H1 (cell line): ENCODE measurements around the gene PTBP1. TPM values are rescaled to one million over a fixed set of nuclear protein-coding genes. Genes with fewer than 3 reads are reported as not detected.

ENCODE experiments used
- CTCF ChIA-PET: fragments of 300-600 bp; sonication (Branson Sonifier 250); formaldehyde crosslinking; loops from one replicate; lab custom pipeline; 2021; ENCODE audit not compliant: partially characterized antibody; lab: Charles Lee
- POLR2A ChIA-PET: fragments of 300-600 bp; sonication (Branson Sonifier 250); formaldehyde crosslinking; loops from one replicate; lab custom pipeline; 2021; ENCODE audit warnings: inconsistent platforms; ENCODE audit not compliant: partially characterized antibody; lab: Charles Lee
- DNase-seq, 2 experiments: peaks; one replicate each; pipeline versions ENCODE4 v3.0.0 to v3.0.0-alpha.2; 2010 to 2022; ENCODE audit warnings: low spot score in 2 of 2, low read depth in 1 of 2, mixed read lengths in 1 of 2
- FAIRE-seq: peaks from 2 replicates; lab custom pipeline; 2011; peaks lifted over from hg19 to GRCh38; lab: Jason Lieb, UNC
- H2AFZ ChIP-seq: 2 replicates; pipeline ENCODE4 v1.8.1; 2012; ENCODE audit warnings: low read length, inconsistent platforms
- H2AK5ac ChIP-seq: 2 replicates; pipeline ENCODE4 v1.6.1; 2013; ENCODE audit warnings: low read depth, low read length
- H2BK120ac ChIP-seq: replicated peaks from 2 replicates; pipeline ENCODE3; 2013; ENCODE audit warnings: low read depth, low read length, inconsistent platforms
- H2BK12ac ChIP-seq: 2 replicates; pipeline ENCODE4 v1.6.1; 2013; ENCODE audit warnings: low read depth, low read length
- H2BK15ac ChIP-seq: 2 replicates; pipeline ENCODE4 v1.6.1; 2013; ENCODE audit warnings: low read length
- H2BK20ac ChIP-seq: 2 replicates; pipeline ENCODE4 v1.6.1; 2013; ENCODE audit warnings: low read length
- H2BK5ac ChIP-seq: 2 replicates; pipeline ENCODE4 v1.6.1; 2013; ENCODE audit warnings: low read depth, low read length
- H3K14ac ChIP-seq: 2 replicates; pipeline ENCODE4 v1.6.1; 2013; ENCODE audit warnings: inconsistent platforms; ENCODE audit not compliant: insufficient read length
- H3K18ac ChIP-seq: 2 replicates; pipeline ENCODE4 v1.6.1; 2013; ENCODE audit warnings: low read length; ENCODE audit errors: extremely low read depth
- H3K23ac ChIP-seq: 2 replicates; pipeline ENCODE4 v1.6.1; 2013; ENCODE audit warnings: inconsistent platforms; ENCODE audit not compliant: insufficient read length
- H3K23me2 ChIP-seq: 2 replicates; pipeline ENCODE4 v1.6.1; 2013; ENCODE audit warnings: low read depth, low read length
- H3K27ac ChIP-seq: 2 replicates; pipeline ENCODE4 v1.6.1; 2011; ENCODE audit warnings: low read depth, low read length, inconsistent platforms
- H3K27me3 ChIP-seq, 4 experiments: replicated peaks in 1 of 4; 1 replicate in 1 of 4; 2 replicates in 3 of 4; pipeline versions ENCODE4 v1.6.1 to v1.8.1; 2011 to 2013; ENCODE audit warnings: low read length in 3 of 4, mild to moderate bottlenecking in 3 of 4, inconsistent platforms in 2 of 4, mixed read lengths in 2 of 4, moderate library complexity in 1 of 4; ENCODE audit not compliant: control insufficient read depth in 3 of 4, insufficient read depth in 3 of 4; ENCODE audit errors: extremely low read depth in 1 of 4
- H3K36me3 ChIP-seq, 4 experiments: 2 replicates each; pipeline versions ENCODE4 v1.6.1 to v1.8.1; 2011 to 2013; ENCODE audit warnings: mild to moderate bottlenecking in 4 of 4, low read length in 3 of 4, moderate library complexity in 2 of 4, control low read depth in 1 of 4, inconsistent platforms in 1 of 4; ENCODE audit not compliant: insufficient read depth in 4 of 4, control insufficient read depth in 2 of 4
- H3K4ac ChIP-seq: replicated peaks from 2 replicates; pipeline ENCODE3; 2013; ENCODE audit warnings: low read length, low read depth, mixed read lengths, inconsistent platforms; ENCODE audit not compliant: insufficient read length
- H3K4me1 ChIP-seq, 4 experiments: replicated peaks in 1 of 4; 1 replicate in 1 of 4; 2 replicates in 3 of 4; pipeline versions ENCODE4 v1.6.1 to v1.8.1; 2011 to 2013; ENCODE audit warnings: low read length in 3 of 4, inconsistent platforms in 2 of 4, mixed read lengths in 1 of 4; ENCODE audit not compliant: insufficient read depth in 4 of 4, control insufficient read depth in 3 of 4
- H3K4me2 ChIP-seq, 2 experiments: 2 replicates each; pipeline versions ENCODE4 v1.6.1 to v1.8.1; 2011 to 2013; ENCODE audit warnings: low read depth in 2 of 2, low read length in 2 of 2, control low read depth in 1 of 2, inconsistent platforms in 1 of 2, mild to moderate bottlenecking in 1 of 2; ENCODE audit not compliant: insufficient read depth in 1 of 2
- H3K4me3 ChIP-seq, 4 experiments: fragments of 200-600, 300-600 bp in 1 of 4; sonication (generic), shearing (Covaris generic), sonication (Bioruptor Twin) in 1 of 4; 2 replicates each; pipeline versions ENCODE4 v1.5.1 to v1.8.1; 2011 to 2016; ENCODE audit warnings: low read length in 4 of 4, low read depth in 3 of 4, control low read depth in 2 of 4, inconsistent platforms in 2 of 4, mild to moderate bottlenecking in 2 of 4, mixed read lengths in 1 of 4, moderate library complexity in 1 of 4; ENCODE audit not compliant: insufficient read depth in 2 of 4; ENCODE audit errors: extremely low read depth in 1 of 4
- H3K56ac ChIP-seq: replicated peaks from 2 replicates; pipeline ENCODE3; 2013; ENCODE audit warnings: low read depth, mild to moderate bottlenecking, mixed read lengths, low read length, inconsistent platforms; ENCODE audit not compliant: insufficient read length
- H3K79me1 ChIP-seq: 2 replicates; pipeline ENCODE4 v1.6.1; 2013; ENCODE audit warnings: low read depth, low read length, control low read depth
- H3K79me2 ChIP-seq, 2 experiments: 2 replicates each; pipeline versions ENCODE4 v1.6.1 to v1.8.1; 2012 to 2013; ENCODE audit warnings: low read length in 2 of 2, mild to moderate bottlenecking in 2 of 2, inconsistent platforms in 1 of 2; ENCODE audit not compliant: insufficient read depth in 2 of 2, control insufficient read depth in 1 of 2
- H3K9ac ChIP-seq, 4 experiments: replicated peaks in 1 of 4; 1 replicate in 1 of 4; 2 replicates in 3 of 4; pipeline versions ENCODE4 v1.6.1 to v1.8.1; 2011 to 2013; ENCODE audit warnings: low read depth in 3 of 4, low read length in 3 of 4, control low read depth in 2 of 4, mild to moderate bottlenecking in 2 of 4, moderate library complexity in 2 of 4, inconsistent platforms in 1 of 4; ENCODE audit errors: extremely low read depth in 1 of 4
- H3K9me3 ChIP-seq, 2 experiments: 2 replicates each; pipeline versions ENCODE4 v1.6.1 to v1.8.1; 2012 to 2013; ENCODE audit warnings: mild to moderate bottlenecking in 2 of 2, moderate library complexity in 2 of 2, control low read depth in 1 of 2, inconsistent platforms in 1 of 2, low read depth in 1 of 2, low read length in 1 of 2, mixed read lengths in 1 of 2; ENCODE audit not compliant: insufficient read depth in 2 of 2
- H4K20me1 ChIP-seq, 2 experiments: replicated peaks in 1 of 2; 2 replicates each; pipeline versions ENCODE3 to v1.8.1; 2011 to 2013; ENCODE audit warnings: inconsistent platforms in 2 of 2, low read length in 2 of 2, mild to moderate bottlenecking in 1 of 2; ENCODE audit not compliant: insufficient read depth in 2 of 2, control insufficient read depth in 1 of 2
- H4K5ac ChIP-seq: 2 replicates; pipeline ENCODE4 v1.6.1; 2013; ENCODE audit warnings: low read length, low read depth, mixed read lengths, inconsistent platforms; ENCODE audit not compliant: insufficient read length
- H4K8ac ChIP-seq: 2 replicates; pipeline ENCODE4 v1.8.0; 2013; ENCODE audit warnings: mild to moderate bottlenecking, moderate library complexity, low read length, inconsistent platforms; ENCODE audit not compliant: insufficient read depth; ENCODE audit errors: extremely low read depth
- H4K91ac ChIP-seq: replicated peaks from 2 replicates; pipeline ENCODE3; 2013; ENCODE audit warnings: low read length, mixed read lengths, inconsistent platforms; ENCODE audit not compliant: insufficient read length
- GTF2F1 ChIP-seq: IDR thresholded peaks from 2 replicates; pipeline ENCODE4 v1.6.1; 2012; ENCODE audit warnings: low read depth, low read length, improper control_type of control experiment, borderline replicate concordance
- MAX ChIP-seq: IDR thresholded peaks from 2 replicates; pipeline ENCODE4 v1.6.1; 2012; ENCODE audit warnings: inconsistent platforms
- POLR2A ChIP-seq, 2 experiments: IDR thresholded peaks; 1 replicate in 1 of 2; 2 replicates in 1 of 2; pipeline ENCODE4 v1.6.1; 2011; ENCODE audit warnings: low read depth in 2 of 2, low read length in 2 of 2, mild to moderate bottlenecking in 2 of 2; ENCODE audit errors: control extremely low read depth in 1 of 2
- POLR2AphosphoS5 ChIP-seq: IDR thresholded peaks from 2 replicates; pipeline ENCODE4 v1.6.1; 2011; ENCODE audit warnings: low read depth, low read length
- RBBP5 ChIP-seq: IDR thresholded peaks from 2 replicates; pipeline ENCODE4 v1.7.1; 2012; ENCODE audit warnings: low read depth, mild to moderate bottlenecking, inconsistent platforms, low read length, moderate library complexity, borderline replicate concordance
- WGBS, 2 experiments: shearing (Covaris generic) in 1 of 2; methylation state at CpG; one replicate each; pipeline versions ENCODE4 v1.1.6 to v1.1.7; 2013 to 2015; ENCODE audit warnings: low lambda C conversion rate in 2 of 2, mixed read lengths in 2 of 2, inconsistent platforms in 1 of 2, low coverage in 1 of 2, missing lambda C conversion rate in 1 of 2; ENCODE audit not compliant: insufficient replicate concordance in 2 of 2, insufficient coverage in 1 of 2, insufficient read length in 1 of 2; ENCODE audit errors: extremely low coverage in 1 of 2, missing lambda C conversion rate in 1 of 2; 5-methylcytosine and 5-hydroxymethylcytosine counted together
- polyA plus RNA-seq, 7 experiments: library from polyadenylated mRNA; depleted of rRNA in 3 of 7; stranded (reverse) in 5 of 7; unstranded in 2 of 7; fragments of >200 nt in 5 of 7; fragments of 200-250 nt in 2 of 7; gene quantifications; 1 replicate in 5 of 7; 2 replicates in 1 of 7; 4 replicates in 1 of 7; pipeline versions ENCODE4 v1.2.1 to v1.2.3, GENCODE V29; 2011 to 2013; ENCODE audit warnings: missing spikeins in 2 of 7, mixed read lengths in 2 of 7
- total RNA-seq: library from RNA; stranded (reverse); fragmentation: NEBNext Ultra II Directional; extraction: Animal tissue kit (Norgen Biotek cat#: 25700); gene quantifications from 2 replicates; pipeline ENCODE4 v1.2.1, GENCODE V29; 2021

Gene PTBP1
- total and polyA plus RNA-seq, 2 of the 8 experiments (the other 6 are each of a cell fraction or from before 2014, with no cell fraction given) = 528 to 888 TPM

DNA sequence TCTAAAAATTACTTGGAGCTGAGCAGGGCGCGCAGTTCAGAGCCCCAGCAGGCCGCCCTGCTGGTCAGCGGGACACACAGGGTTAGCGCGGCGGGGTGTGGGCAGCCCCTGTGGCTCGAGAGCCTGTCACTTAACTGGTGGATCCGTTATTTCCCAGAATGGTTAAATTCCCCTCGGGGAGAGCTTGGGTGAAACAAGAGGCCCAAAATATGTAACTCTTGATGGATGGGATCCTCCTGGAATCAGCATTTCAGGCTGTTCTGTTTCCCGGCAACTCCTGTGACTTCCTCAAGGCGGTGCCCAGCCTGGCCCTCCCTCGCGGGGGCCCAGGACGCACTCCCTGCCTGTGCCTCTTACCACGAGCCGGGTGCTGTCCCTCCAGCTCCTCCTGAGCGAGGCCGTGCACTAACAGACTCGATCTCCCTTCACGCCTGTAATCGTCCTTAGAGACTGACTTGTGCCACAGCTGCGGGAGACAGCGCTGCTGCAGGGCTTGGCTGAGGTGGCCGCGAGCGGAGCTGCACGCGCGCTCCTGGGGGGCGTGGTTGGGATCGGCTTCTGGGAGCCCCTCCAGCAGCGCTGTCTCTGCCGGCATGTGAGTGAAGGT, 9.7 kb downstream of the PTBP1 start:
- Histone ChIP-seq H4K91ac (no peak overlapping the region), H2BK120ac (no peak overlapping the region), H3K23ac (no peak overlapping the region), H2BK5ac (0 out of 2 replicates have a peak overlapping the region, but pooled peaks have one; percentile 8), H3K27me3 (no peaks in the 10 kb centered on the region), H2BK12ac (no peak overlapping the region), H3K36me3 (peaks cover 59 to 94% (median 81%) of the 10 kb centered on the region in 4 experiments), H3K14ac (no peak overlapping the region), H3K9ac (no peak overlapping the region), H3K56ac (no peak overlapping the region), H2AFZ (no peak overlapping the region), H3K79me1 (peaks cover 18% of the 10 kb centered on the region), H2BK15ac (no peak overlapping the region), H3K4me2 (no peak overlapping the region), H3K9me3 (no peaks in the 10 kb centered on the region), H3K18ac (no peak overlapping the region), H2AK5ac (no peak overlapping the region), H3K4me1 (no peaks in the 10 kb centered on the region; a peak in 3 of 7 replicates), H2BK20ac (no peak overlapping the region), H3K79me2 (peaks cover 21 to 56% of the 10 kb centered on the region in 2 experiments; a peak in 3 of 4 replicates), H3K4ac (no peak overlapping the region), H3K23me2 (no peaks in the 10 kb centered on the region; the same call in 1 of the 2 replicates), H4K5ac (no peak overlapping the region), H4K8ac (peak overlapping the region; percentile 31; the same call in 1 of the 2 replicates), H3K27ac (no peak overlapping the region), H3K4me3 (no peak overlapping the region), H4K20me1 (peaks cover 49 to 61% of the 10 kb centered on the region in 2 experiments)
- no peak for DNase-seq
- ChIA-PET POLR2A (interaction anchor here (0.6 to 16.9 kb wide), 9 partner anchors 7 to 182 kb away, joined by 3 to 277 read pairs (median 3); partner anchors contain the start of genes AZU1, PLPPR3 and PTBP1), CTCF (interaction anchor here (0.7 to 1.7 kb wide), 4 partner anchors 8 to 92 kb away, joined by 3 to 4 read pairs (median 3); no protein-coding TSS in a partner anchor)
- TF ChIP-seq POLR2AphosphoS5 = peak; percentile 33; the same call in 1 of the 2 replicates
- no peak for TF ChIP-seq MAX
- no peak for TF ChIP-seq RBBP5
- TF ChIP-seq POLR2A (IDR thresholded peaks at IDR 0.05; ENCODE audit: control extremely low read depth in 1 of 2, low read depth in 2 of 2, low read length in 2 of 2) = 0 out of 3 replicates have a peak, but pooled peaks of 1 of the 2 experiments have one; percentile 9
- TF ChIP-seq GTF2F1 = no peak
- 92% methylated on average over 34 of the region's 34 CpGs; no CpG with 5 or more reads in 1 of the 2 experiments for WGBS, 2 experiments
- no peak for FAIRE-seq
